Left kidney (tissue), 2 donors: ENCODE data around the gene NT5C1A. TPM values are rescaled to one million over a fixed set of nuclear protein-coding genes. Genes with fewer than 3 reads are reported as not detected.

Experiments used
- DNase-seq: peaks from one replicate; pipeline ENCODE4 v3.0.0-alpha.2; 2013
- polyA plus RNA-seq: library from polyadenylated mRNA; unstranded; fragments of 120-200 nt; gene quantifications from one replicate; pipeline ENCODE4 v1.2.1, GENCODE V29; 2013; ENCODE audit not compliant: insufficient read length

NT5C1A gene
- polyA plus RNA-seq, 1 donor, result 1.00 TPM

DNA sequence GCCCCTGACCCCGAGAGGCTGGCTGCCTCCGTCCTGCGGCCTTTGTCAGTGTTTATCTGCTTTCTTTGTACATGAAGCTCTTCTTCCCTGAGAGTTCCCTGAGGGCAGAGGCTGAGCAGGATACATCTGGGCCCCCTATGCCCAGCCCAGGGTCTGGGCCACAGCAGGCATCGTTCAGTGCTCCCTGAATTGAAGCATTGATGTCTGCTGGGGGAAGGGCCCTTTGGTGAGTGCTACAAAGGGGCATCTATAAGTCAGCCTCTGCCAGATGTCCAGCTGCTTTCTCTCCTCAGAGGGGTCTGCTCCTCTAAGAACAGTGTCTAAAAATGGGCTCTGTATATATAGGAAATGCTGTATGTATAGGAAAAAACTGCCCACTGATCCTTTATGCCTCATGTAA lies 34.5 kb downstream of the NT5C1A start:
- no peak for DNase-seq

DNA sequence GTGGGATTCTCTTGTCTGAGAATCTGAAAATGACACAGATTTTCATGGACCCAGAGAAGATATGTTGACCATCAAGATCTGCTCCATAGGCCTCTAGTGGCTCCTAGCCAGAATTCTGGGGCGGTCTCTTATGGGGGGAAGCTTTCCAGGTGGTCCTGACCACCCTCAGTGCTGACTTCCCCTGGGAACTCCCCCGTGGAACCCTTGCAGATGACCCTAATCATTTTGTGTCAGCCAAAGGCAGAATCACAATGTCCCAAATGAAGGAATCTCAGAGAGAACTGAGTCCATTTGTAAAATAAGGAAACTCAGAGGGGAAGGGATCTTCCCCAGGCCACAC lies 36.1 kb downstream of the NT5C1A start:
- no peak for DNase-seq

DNA sequence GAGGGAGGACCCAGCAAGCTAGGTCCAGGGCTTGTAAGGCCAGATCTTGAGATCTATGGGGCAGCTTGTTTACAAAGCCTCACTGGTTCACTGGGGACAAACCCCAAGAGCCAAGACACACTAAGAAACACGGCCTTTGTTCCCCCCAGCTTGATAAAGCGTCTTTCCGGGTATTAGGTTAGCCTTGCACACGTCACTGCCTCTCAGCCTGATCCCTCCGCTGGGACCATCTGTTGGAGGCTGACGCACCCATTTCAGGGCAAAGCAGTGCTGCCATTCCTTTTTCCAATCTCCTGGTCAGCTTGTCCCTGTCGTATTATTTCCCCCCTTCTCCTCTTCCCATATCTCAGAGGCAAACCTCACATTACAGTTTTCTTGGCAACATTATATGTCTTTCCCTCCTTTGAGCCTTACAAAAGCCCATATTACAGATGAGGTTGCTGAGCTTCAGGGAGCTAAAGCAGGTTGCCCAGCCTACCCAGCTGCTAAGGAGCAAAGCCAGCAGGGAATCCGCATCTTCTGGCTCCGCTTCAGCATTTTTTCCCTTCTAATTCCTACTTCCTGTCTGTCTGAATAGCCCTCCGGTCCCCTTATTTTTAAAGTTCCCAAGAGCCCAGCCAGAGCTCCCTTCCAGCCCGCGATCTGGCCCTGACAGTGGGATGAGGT lies 36.6 kb downstream of the NT5C1A start:
- no peak for DNase-seq

- DNase-seq, result no peak
These were observed 38.5 kb downstream of the NT5C1A start for GRCh38 chr1:39633422-39633821.

DNA sequence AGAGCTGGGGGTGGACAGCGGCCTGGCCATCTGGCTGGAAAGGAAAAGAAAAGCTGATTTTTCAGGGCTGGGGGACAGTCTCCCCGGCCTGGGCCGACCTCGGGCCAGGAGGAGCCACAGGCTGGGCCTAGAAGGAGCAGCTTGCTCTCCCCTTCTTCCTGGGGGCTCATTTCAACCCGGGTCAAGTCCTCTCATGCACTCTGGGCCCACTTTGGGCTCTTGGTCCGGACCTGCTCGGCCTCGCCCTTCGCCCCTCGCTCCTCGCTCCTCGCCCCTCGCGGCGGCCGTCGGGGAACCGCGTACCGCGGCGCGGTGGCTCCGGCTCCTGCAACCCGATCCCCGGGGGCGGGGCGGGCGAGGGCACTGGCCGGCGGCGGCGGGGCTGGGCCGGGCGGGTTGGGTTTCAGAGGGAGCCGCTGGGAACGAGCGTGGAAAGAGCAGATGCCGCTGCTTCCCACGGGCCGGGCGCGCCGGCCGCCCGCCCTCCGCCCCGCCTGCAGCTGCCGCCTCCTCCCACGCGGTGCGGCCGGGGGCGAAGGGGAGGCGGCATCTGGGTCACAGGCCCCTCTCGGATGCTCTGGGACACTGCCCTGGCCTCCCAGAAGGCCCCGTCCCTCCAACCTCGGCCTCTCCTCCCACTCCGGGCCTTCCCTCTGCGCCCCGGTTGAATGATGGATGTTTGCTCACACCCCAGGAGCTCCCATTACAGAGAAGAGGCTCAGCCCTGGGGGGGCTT lies 39.1 kb downstream of the NT5C1A start:
- peak; percentile 71 for DNase-seq

DNA sequence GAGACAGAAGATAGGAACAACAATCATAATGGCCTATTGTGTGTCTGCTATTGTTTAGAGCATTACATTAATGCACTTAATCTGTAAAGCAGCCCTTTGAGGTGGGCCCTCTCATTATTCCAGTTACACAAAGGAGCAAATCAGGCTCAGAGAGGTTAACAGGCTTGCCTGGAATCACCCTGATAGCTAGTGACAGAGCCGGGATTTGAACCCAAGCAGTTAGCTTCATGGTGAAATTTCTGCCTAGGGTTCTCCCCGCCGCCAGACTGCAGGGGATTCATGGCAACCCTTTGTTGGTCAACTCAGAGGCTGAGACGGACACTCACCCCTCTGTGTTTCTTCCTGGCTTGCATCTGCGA lies 39.6 kb downstream of the NT5C1A start:
- no peak for DNase-seq

DNA sequence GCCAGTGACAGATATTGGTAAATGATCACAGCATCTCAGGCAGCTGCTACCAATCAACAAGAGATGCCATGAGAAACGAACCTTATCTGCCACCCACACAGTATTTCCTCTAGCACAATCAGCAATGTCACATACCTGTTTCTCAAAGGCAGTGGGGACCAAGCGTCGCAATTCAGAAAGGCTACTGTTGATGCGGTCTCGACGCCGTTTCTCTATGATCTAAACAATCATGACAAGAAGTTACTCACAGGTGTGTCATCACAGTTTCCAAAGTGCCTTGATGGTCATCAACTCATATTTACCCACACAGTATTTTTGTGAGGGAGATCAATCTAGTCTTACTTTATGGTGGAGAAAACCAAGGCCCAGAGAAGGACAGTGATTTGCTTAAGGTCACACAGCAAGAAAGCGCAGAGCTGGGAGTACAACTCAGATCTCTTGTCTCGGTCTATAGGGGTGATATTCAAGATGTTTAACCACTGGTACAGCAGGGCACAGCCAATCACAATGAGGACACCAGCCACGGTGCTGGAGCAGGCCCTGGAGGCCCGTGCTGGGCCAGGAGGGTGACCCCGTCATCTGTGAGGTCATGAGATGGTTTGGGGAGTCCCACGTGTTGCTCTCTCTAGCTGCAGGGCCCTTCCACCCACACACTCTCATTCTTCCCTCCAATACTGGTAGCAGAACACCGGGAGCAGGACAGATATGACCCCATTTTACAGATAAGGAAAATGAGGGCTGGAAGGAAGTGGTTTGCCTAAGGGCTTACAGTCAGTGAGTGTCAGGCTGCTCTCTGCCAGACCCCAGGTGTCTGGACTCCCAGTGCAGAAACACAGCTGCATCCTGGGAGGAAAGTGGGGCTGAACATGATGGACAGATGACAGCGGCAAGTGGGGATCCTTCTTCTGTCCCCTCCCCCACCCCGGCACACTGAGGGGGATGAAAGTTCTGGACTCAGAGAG lies 40.3 kb downstream of the NT5C1A start:
- no peak for DNase-seq

- DNase-seq, result no peak
These were observed 43.0 kb downstream of the NT5C1A start for GRCh38 chr1:39628807-39629350.

GRCh38 chr1:39626646-39627045 lies 45.3 kb downstream of the NT5C1A start:
- DNase-seq, result no peak

DNA sequence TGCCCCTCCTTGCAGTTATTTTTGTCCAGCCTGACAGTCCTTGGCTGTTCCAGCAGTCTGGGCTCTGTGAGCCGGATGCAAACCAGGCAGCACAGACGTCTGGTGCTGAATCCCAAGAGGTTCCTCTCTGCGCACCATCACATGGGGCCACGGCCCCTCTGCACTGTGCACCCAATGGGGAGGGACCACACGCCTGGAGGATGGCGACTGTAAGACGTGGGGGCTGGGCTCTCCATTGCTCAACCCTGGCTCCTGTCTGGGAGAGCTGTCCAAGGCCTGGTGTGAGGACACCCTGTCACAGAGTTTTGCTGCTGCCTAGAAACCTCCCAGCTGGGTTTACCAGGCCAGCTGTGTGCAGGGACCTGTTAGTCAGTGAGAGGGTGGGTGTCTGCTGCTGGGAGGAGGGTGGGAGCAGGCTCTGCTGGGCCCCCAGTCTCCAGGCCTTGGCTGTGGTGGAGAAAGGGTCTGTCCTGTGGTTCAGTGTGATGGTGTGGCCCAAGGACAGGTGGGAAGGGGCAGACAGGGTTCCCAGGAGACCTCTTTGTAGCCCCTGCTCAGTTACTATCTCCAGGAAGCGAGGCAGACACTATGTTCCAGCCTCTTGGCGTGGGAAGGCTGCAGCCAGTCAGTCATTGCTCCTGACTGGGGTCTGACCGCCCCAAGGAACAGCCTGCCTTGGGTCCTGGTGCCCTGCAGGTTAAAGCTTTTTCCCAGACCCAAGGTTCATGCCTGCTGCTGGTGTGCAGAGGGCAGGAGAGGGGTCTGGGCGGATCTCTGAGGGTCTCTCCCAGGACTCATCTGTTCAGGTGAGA lies 46.2 kb downstream of the NT5C1A start:
- DNase-seq, result peak; percentile 57

DNA sequence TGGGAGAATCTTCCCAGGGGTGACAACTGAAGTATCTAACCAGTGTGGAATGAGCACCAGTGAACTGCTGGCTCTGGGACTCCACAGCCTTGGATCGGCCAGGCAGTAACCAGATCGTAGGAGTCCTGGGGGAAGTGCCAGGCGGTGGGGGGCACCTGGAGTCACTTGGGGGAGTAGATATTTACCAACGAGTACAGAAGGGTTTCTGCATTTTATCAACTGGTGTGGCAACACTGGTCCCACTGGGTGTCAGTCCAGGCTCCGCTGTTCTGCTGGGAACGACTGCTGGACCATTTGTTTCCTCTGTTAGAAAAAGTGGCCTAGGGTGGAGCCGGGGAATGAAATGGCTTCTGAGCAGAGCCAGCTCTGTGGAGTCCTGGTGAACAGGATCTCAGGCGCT lies 46.9 kb downstream of the NT5C1A start:
- DNase-seq, result no peak

DNA sequence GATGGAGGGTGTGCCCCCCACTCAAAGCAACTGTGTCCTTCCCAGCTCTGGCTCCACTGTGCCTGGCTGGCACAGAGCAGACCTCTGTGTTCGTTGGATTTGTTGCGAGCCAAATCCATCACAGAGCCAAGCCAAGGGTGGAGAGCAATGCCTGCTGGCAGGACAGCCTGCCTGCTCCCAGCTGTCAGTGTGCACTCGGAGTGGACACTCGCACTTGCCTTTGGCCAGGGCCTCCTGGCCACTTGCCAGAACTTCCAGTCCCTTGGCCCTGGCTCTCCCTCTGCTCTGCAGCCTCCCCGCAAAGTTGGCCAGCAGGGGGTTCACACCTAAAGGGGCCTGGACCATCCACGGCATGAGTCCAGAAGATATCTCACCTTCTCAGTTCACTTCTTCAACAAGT lies 48.9 kb downstream of the NT5C1A start:
- no peak for DNase-seq

DNA sequence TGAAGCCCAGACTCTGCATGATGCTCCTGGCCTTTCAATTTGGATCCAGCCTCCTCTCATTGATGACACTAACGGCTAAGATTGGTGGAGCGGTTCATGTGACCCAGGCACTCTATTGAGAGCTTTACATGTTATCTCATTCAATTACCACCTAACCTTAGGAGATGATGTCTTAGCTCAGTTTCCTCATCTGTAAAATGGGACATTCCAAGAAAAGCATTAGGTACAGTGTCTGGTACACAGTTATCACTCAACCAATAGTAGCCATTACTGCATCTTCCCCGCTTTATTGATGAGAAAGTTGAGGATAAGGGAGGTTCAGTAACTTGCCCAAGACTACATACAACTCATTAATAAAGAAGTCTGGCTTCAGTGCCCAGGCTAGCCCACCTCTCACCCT lies 49.5 kb downstream of the NT5C1A start:
- DNase-seq, result no peak

- DNase-seq, result no peak
These were observed 51.2 kb downstream of the NT5C1A start for GRCh38 chr1:39620659-39621165.

DNA sequence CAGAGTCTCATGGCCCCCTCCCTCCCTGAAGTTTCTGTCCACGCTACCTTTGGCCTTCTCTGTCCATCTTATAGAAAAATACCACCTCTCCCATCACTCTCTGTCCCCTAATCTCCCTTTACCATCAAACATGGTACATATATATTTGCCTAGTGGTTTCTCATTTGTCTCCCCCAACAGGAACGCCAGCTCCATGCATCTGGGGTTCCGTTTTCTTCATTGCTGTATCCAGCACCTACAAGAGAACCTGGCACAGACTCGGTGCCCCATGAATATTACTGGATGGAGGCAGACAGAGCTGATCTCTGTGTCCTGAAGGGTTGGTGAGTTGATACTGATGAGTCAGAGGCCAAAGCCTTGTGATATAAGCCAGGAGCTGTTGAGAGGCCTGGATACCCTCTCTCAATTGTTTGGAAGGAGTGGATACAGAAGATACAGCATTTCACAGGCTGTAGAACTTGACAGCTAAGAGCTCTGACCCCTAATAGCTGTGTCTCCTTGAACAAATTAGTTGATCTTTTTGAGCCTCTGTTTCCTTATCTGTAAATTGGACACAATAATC lies 54.3 kb downstream of the NT5C1A start:
- no peak for DNase-seq

DNA sequence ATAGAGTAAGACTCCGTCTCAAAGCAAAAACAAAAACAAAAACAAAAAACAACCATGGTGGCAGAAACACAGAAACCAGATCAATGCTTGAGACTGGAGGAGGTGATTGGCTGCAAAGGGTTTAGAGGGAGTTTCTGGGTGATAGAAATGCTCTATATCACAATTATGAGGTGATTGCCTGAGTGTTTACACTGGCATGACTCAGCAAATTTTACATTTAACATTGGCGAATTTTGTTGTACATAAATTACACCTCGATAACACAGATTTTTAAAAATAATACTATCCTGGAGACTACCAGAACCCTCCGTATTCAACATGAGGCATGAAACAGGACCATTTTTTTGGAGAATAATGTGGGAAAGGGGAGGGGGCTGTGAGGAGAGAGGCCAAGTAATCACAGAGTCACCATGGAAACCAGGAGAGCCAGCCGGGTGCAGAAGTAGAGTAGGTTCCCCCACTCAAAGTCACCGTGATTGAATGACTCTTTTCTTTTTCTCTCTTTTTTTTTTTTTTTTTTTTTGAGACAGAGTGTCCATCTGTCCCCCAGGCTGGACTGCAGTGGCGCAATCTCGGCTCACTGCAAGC lies 56.7 kb downstream of the NT5C1A start:
- no peak for DNase-seq

GRCh38 chr1:39614488-39614887 lies 57.4 kb downstream of the NT5C1A start:
- no peak for DNase-seq

GRCh38 chr1:39613250-39613649 lies 58.7 kb downstream of the NT5C1A start:
- no peak for DNase-seq

GRCh38 chr1:39609618-39610331 lies 62.1 kb downstream of the NT5C1A start:
- DNase-seq, result peak; percentile 33
